Neural crest cell (in vitro differentiated cells): ENCODE data around the gene AGBL4. TPM values are rescaled to one million over a fixed set of nuclear protein-coding genes. Genes with fewer than 3 reads are reported as not detected.

Source experiments
- DNase-seq: peaks from one replicate; pipeline ENCODE4 v3.0.0; 2021; ENCODE audit warnings: low read depth, mixed read lengths, low spot score
- H3K27ac Mint-ChIP-seq: one replicate; pipeline ENCODE4 v1.8.0; 2021; ENCODE audit warnings: mild to moderate bottlenecking, mixed read lengths; ENCODE audit not compliant: unreplicated experiment
- H3K27me3 Mint-ChIP-seq: 2 replicates; pipeline ENCODE4 v1.8.0; 2021; ENCODE audit warnings: low read depth, mild to moderate bottlenecking, mixed read lengths
- H3K36me3 Mint-ChIP-seq: 2 replicates; pipeline ENCODE4 v1.8.0; 2021; ENCODE audit warnings: low read depth, mild to moderate bottlenecking, mixed read lengths
- H3K4me1 Mint-ChIP-seq: 2 replicates; pipeline ENCODE4 v1.8.0; 2021; ENCODE audit warnings: mixed read lengths
- H3K4me3 Mint-ChIP-seq: one replicate; pipeline ENCODE4 v1.8.0; 2021; ENCODE audit warnings: mild to moderate bottlenecking, mixed read lengths
- H3K9me3 Mint-ChIP-seq: 2 replicates; pipeline ENCODE4 v1.8.0; 2021; ENCODE audit warnings: mixed read lengths
- CTCF ChIP-seq: fragments of 200-600 bp; sonication (generic); conservative IDR thresholded peaks from 2 replicates; pipeline ENCODE4 v1.5.0; 2021; ENCODE audit warnings: antibody characterized with exemption, mild to moderate bottlenecking
- total RNA-seq: library from RNA; stranded (reverse); gene quantifications from 2 replicates; pipeline ENCODE4 v1.2.1, GENCODE V29; 2021

AGBL4 gene
- total RNA-seq, 1 donor from 2014 or later = 0.09 TPM

GRCh38 chr1:48652334-48652733 is 1371.4 kb downstream of the AGBL4 start:
- H3K4me3 Mint-ChIP-seq = no peak overlapping the region
- H3K4me1 Mint-ChIP-seq = no peaks in the 10 kb centered on the region
- no peaks in the 10 kb centered on the region for H3K36me3 Mint-ChIP-seq
- TF ChIP-seq CTCF = no peak
- H3K27me3 Mint-ChIP-seq = peaks cover 3% of the 10 kb centered on the region
- H3K27ac Mint-ChIP-seq = no peak overlapping the region
- H3K9me3 Mint-ChIP-seq = no peaks in the 10 kb centered on the region
- no peak for DNase-seq

- no peaks in the 10 kb centered on the region for H3K36me3 Mint-ChIP-seq
- H3K27me3 Mint-ChIP-seq = peaks cover 6% of the 10 kb centered on the region
- peaks cover 4% of the 10 kb centered on the region for H3K4me1 Mint-ChIP-seq
- DNase-seq = no peak
- H3K9me3 Mint-ChIP-seq = no peaks in the 10 kb centered on the region
- no peak for TF ChIP-seq CTCF
- no peak overlapping the region for H3K27ac Mint-ChIP-seq
- H3K4me3 Mint-ChIP-seq = no peak overlapping the region
These were observed 1373.9 kb downstream of the AGBL4 start for GRCh38 chr1:48649880-48650279.

GRCh38 chr1:48645883-48646282 is 1377.9 kb downstream of the AGBL4 start:
- Mint-ChIP-seq H3K36me3 (no peaks in the 10 kb centered on the region), H3K9me3 (no peaks in the 10 kb centered on the region), H3K4me1 (peaks cover 11% of the 10 kb centered on the region), H3K27me3 (peaks cover 13% of the 10 kb centered on the region), H3K27ac (peak overlapping the region; percentile 76), H3K4me3 (no peak overlapping the region)
- no peak for TF ChIP-seq CTCF
- no peak for DNase-seq

- H3K36me3 Mint-ChIP-seq = no peaks in the 10 kb centered on the region
- no peak for TF ChIP-seq CTCF
- peaks cover 11% of the 10 kb centered on the region for H3K4me1 Mint-ChIP-seq
- H3K27ac Mint-ChIP-seq = peak overlapping the region; percentile 68
- no peak for DNase-seq
- H3K9me3 Mint-ChIP-seq = no peaks in the 10 kb centered on the region
- H3K27me3 Mint-ChIP-seq = peaks cover 17% of the 10 kb centered on the region
- H3K4me3 Mint-ChIP-seq = no peak overlapping the region
These were observed 1378.7 kb downstream of the AGBL4 start for GRCh38 chr1:48644905-48645605.

GRCh38 chr1:48644190-48644900 is 1379.4 kb downstream of the AGBL4 start:
- Mint-ChIP-seq H3K27me3 (peaks cover 20% of the 10 kb centered on the region), H3K9me3 (no peaks in the 10 kb centered on the region), H3K36me3 (no peaks in the 10 kb centered on the region), H3K27ac (peak overlapping the region; percentile 68), H3K4me3 (no peak overlapping the region), H3K4me1 (peaks cover 11% of the 10 kb centered on the region)
- no peak for TF ChIP-seq CTCF
- no peak for DNase-seq
